Measurements from ENCODE around the gene TMEM52.

TMEM52 gene

DNA sequence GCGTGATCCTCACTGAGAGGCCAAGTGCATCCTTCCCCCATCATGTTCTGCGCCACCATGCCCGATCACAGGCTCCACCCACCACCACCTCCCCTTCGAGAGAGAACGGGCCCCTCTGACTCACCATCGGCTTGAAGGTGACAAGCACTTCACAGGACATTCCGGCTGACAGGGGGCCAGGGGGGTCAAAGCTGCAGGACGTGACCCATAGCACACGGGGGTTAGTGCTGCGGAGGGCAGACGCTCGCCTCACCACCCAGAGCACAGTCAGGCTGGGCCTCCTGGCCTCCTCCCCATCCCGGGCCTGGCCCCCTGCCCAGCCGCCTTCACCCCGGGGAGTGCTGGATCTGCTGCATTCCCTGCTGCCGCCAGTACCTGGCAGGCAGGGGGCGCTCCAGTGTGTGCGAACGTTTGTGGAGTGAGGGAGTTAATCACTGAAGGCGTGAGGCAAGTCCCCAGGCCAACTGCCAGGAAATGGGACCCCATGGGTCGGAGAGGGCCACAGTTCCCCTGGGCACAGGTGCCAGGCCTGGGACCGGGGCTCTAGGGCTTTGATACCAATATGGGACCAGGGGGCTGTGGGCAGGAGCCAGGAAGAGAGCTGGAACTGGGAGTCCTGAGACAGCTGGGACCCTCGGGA, 40.9 kb upstream of the TMEM52 start:
- no peaks in the 10 kb centered on the region for H3K79me2 ChIP-seq (ENCODE audit: insufficient read depth, low read length)
- no peaks in the 10 kb centered on the region for H3K4me1 ChIP-seq (ENCODE audit: insufficient read depth, low read length)
- H4K20me1 ChIP-seq (ENCODE audit: insufficient read depth, low read length): peaks cover 5% of the 10 kb centered on the region; the same call in 1 of the 2 replicates
- H3K9ac ChIP-seq (ENCODE audit: low read depth, low read length): no peak overlapping the region
- no peak for TF ChIP-seq EZH2 (IDR thresholded peaks at IDR 0.05; ENCODE audit: borderline replicate concordance, low read depth, low read length, severe bottlenecking)
- TF ChIP-seq, protein P1, sequence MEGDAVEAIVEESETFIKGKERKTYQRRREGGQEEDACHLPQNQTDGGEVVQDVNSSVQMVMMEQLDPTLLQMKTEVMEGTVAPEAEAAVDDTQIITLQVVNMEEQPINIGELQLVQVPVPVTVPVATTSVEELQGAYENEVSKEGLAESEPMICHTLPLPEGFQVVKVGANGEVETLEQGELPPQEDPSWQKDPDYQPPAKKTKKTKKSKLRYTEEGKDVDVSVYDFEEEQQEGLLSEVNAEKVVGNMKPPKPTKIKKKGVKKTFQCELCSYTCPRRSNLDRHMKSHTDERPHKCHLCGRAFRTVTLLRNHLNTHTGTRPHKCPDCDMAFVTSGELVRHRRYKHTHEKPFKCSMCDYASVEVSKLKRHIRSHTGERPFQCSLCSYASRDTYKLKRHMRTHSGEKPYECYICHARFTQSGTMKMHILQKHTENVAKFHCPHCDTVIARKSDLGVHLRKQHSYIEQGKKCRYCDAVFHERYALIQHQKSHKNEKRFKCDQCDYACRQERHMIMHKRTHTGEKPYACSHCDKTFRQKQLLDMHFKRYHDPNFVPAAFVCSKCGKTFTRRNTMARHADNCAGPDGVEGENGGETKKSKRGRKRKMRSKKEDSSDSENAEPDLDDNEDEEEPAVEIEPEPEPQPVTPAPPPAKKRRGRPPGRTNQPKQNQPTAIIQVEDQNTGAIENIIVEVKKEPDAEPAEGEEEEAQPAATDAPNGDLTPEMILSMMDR (IDR thresholded peaks at IDR 0.05; ENCODE audit: borderline replicate concordance, extremely low read depth, low read length, poor library complexity, severe bottlenecking): peak; percentile 87
- H3K9me3 ChIP-seq (ENCODE audit: insufficient read depth, low read length, severe bottlenecking): no peaks in the 10 kb centered on the region
- no peak overlapping the region for H3K4me2 ChIP-seq (ENCODE audit: insufficient read depth, low read length)
- H3K4me3 ChIP-seq (ENCODE audit: low read depth in 1 of 2, low read length in 2 of 2): no peak overlapping the region
- H3K27ac ChIP-seq (ENCODE audit: low read length): no peak overlapping the region
- H2AFZ ChIP-seq (ENCODE audit: low read depth, low read length): no peak overlapping the region
- ATAC-seq (ENCODE audit: insufficient read depth, low read depth) (peak; percentile 91), DNase-seq (peak; percentile 77)
- no peaks in the 10 kb centered on the region for H3K27me3 ChIP-seq (ENCODE audit: insufficient read depth, low read length, poor library complexity)
- no peaks in the 10 kb centered on the region for H3K36me3 ChIP-seq (ENCODE audit: insufficient read depth, low read length)

DNA sequence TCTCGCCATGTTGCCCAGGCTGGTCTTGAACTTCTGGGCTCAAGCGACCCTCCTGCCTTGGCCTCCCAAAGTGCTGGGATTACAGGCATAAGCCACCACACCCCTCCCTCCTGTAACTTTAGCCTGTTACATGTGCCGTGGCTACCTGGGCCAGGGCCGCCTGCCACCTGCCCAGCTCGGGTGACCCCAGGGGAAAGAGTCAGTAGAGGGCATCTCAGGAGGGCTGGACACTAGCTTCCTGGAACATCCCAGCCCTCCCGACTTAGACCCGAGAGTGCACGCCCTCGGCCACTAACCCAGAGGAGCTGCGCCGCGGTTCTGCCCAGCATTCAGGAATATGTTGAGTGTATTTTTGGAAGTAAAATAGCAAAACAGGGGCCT, 40.4 kb upstream of the TMEM52 start:
- H3K4me2 ChIP-seq (ENCODE audit: insufficient read depth, low read length): no peak overlapping the region
- no peak overlapping the region for H2AFZ ChIP-seq (ENCODE audit: low read depth, low read length)
- no peak overlapping the region for H3K9ac ChIP-seq (ENCODE audit: low read depth, low read length)
- no peak for ATAC-seq (ENCODE audit: insufficient read depth, low read depth)
- H3K27me3 ChIP-seq (ENCODE audit: insufficient read depth, low read length, poor library complexity): no peaks in the 10 kb centered on the region
- no peak overlapping the region for H3K4me3 ChIP-seq (ENCODE audit: low read depth in 1 of 2, low read length in 2 of 2)
- H3K27ac ChIP-seq (ENCODE audit: low read length): no peak overlapping the region
- H4K20me1 ChIP-seq (ENCODE audit: insufficient read depth, low read length): peaks cover 5% of the 10 kb centered on the region; the same call in 1 of the 2 replicates
- TF ChIP-seq, protein P1 (IDR thresholded peaks at IDR 0.05; ENCODE audit: borderline replicate concordance, extremely low read depth, low read length, poor library complexity, severe bottlenecking): no peak
- no peak for TF ChIP-seq EZH2 (IDR thresholded peaks at IDR 0.05; ENCODE audit: borderline replicate concordance, low read depth, low read length, severe bottlenecking)
- no peaks in the 10 kb centered on the region for H3K9me3 ChIP-seq (ENCODE audit: insufficient read depth, low read length, severe bottlenecking)
- DNase-seq: no peak
- H3K36me3 ChIP-seq (ENCODE audit: insufficient read depth, low read length): no peaks in the 10 kb centered on the region
- no peaks in the 10 kb centered on the region for H3K79me2 ChIP-seq (ENCODE audit: insufficient read depth, low read length)
- no peaks in the 10 kb centered on the region for H3K4me1 ChIP-seq (ENCODE audit: insufficient read depth, low read length)

DNA sequence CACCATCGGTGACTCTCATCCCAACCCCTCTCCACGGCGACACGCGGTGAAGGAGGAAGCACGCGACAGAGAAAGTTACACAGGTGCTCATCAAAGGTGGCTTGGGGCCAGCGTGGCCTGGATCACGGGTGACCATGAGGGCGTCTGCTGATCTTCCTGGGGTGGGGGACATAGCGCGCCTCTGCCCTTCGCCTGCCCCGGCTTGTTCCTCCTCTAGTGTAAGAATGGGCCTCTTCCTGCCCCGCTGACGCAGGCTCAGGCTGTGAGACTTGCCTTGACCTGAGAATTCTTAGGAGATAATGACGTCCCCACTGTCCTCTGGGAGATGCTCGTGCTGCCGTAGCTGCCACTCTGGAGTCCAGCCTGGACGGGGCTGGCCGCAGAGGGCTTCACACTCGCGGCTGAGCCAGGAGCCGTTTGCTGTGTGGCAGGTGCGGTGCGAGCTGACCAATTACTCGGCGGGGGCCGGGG, 39.0 kb upstream of the TMEM52 start:
- TF ChIP-seq EZH2 (IDR thresholded peaks at IDR 0.05; ENCODE audit: borderline replicate concordance, low read depth, low read length, severe bottlenecking): no peak
- TF ChIP-seq, protein P1 (IDR thresholded peaks at IDR 0.05; ENCODE audit: borderline replicate concordance, extremely low read depth, low read length, poor library complexity, severe bottlenecking): no peak
- Histone ChIP-seq H2AFZ (ENCODE audit: low read depth, low read length) (no peak overlapping the region), H3K9me3 (ENCODE audit: insufficient read depth, low read length, severe bottlenecking) (no peaks in the 10 kb centered on the region), H3K36me3 (ENCODE audit: insufficient read depth, low read length) (no peaks in the 10 kb centered on the region), H3K27me3 (ENCODE audit: insufficient read depth, low read length, poor library complexity) (no peaks in the 10 kb centered on the region), H3K4me2 (ENCODE audit: insufficient read depth, low read length) (no peak overlapping the region), H3K9ac (ENCODE audit: low read depth, low read length) (no peak overlapping the region), H4K20me1 (ENCODE audit: insufficient read depth, low read length) (peaks cover 5% of the 10 kb centered on the region; the same call in 1 of the 2 replicates), H3K4me3 (ENCODE audit: low read depth in 1 of 2, low read length in 2 of 2) (no peak overlapping the region), H3K27ac (ENCODE audit: low read length) (no peak overlapping the region), H3K4me1 (ENCODE audit: insufficient read depth, low read length) (no peaks in the 10 kb centered on the region), H3K79me2 (ENCODE audit: insufficient read depth, low read length) (no peaks in the 10 kb centered on the region)
- ATAC-seq (ENCODE audit: insufficient read depth, low read depth) (no peak), DNase-seq (no peak)

All from DND-41 (cell line).